ENCODE measurements around the gene PARN. TPM values are rescaled to one million over a fixed set of nuclear protein-coding genes. Genes with fewer than 3 reads are reported as not detected.

The PARN gene
- total RNA-seq, 1 experiment from 2014 or later = 30.7 TPM

- no peaks in the 10 kb centered on the region for H3K36me3 ChIP-seq (ENCODE audit: control insufficient read depth, insufficient read depth, low read length)
- no peak overlapping the region for H3K4me3 Mint-ChIP-seq (ENCODE audit: unreplicated experiment)
- H3K4me3 ChIP-seq (ENCODE audit: low read depth, low read length) = no peak overlapping the region
- H3K27me3 ChIP-seq (replicated peaks; ENCODE audit: control insufficient read depth, insufficient read depth, low read length) = no peaks in the 10 kb centered on the region
- H3K36me3 Mint-ChIP-seq (ENCODE audit: insufficient read depth, unreplicated experiment) = peaks cover 44% of the 10 kb centered on the region
- no peaks in the 10 kb centered on the region for H3K4me1 ChIP-seq
- intact Hi-C loops (cut with micrococcal nuclease; ENCODE audit: unreplicated experiment) = no loop called here
- H3K4me1 Mint-ChIP-seq (ENCODE audit: low read depth, unreplicated experiment) = no peaks in the 10 kb centered on the region
- ChIA-PET POLR2A (no interaction called here), CTCF (no interaction called here)
- no peaks in the 10 kb centered on the region for H3K9me3 ChIP-seq
- no TSS peak for BruUV-seq (replicated peaks)
- no peak for DNase-seq
- TF ChIP-seq CTCF (IDR thresholded peaks at IDR 0.05; ENCODE audit: insufficient read depth in 1 of 2, low read depth in 1 of 2, low read length in 1 of 2, severe bottlenecking in 1 of 2, unreplicated experiment in 1 of 2) = no peak
- H3K9me3 Mint-ChIP-seq (ENCODE audit: unreplicated experiment) = no peaks in the 10 kb centered on the region
- H3K27me3 Mint-ChIP-seq (ENCODE audit: insufficient read depth, unreplicated experiment) = no peaks in the 10 kb centered on the region
- no peak overlapping the region for H3K27ac Mint-ChIP-seq (ENCODE audit: unreplicated experiment)
Measured at GRCh38 chr16:14618566-14618965, 11.5 kb downstream of the PARN start.

- Mint-ChIP-seq H3K36me3 (ENCODE audit: insufficient read depth, unreplicated experiment) (peaks cover 38% of the 10 kb centered on the region), H3K4me1 (ENCODE audit: low read depth, unreplicated experiment) (no peaks in the 10 kb centered on the region), H3K9me3 (ENCODE audit: unreplicated experiment) (no peaks in the 10 kb centered on the region), H3K27me3 (ENCODE audit: insufficient read depth, unreplicated experiment) (no peaks in the 10 kb centered on the region), H3K27ac (ENCODE audit: unreplicated experiment) (no peak overlapping the region), H3K4me3 (ENCODE audit: unreplicated experiment) (no peak overlapping the region)
- Histone ChIP-seq H3K36me3 (ENCODE audit: control insufficient read depth, insufficient read depth, low read length) (no peaks in the 10 kb centered on the region), H3K27me3 (replicated peaks; ENCODE audit: control insufficient read depth, insufficient read depth, low read length) (no peaks in the 10 kb centered on the region), H3K4me1 (no peaks in the 10 kb centered on the region), H3K9me3 (no peaks in the 10 kb centered on the region), H3K4me3 (ENCODE audit: low read depth, low read length) (no peak overlapping the region)
- intact Hi-C loops (cut with micrococcal nuclease; ENCODE audit: unreplicated experiment) = no loop called here
- no TSS peak for BruUV-seq (replicated peaks)
- ChIA-PET CTCF (no interaction called here), POLR2A (no interaction called here)
- DNase-seq = no peak
- no peak for TF ChIP-seq CTCF (IDR thresholded peaks at IDR 0.05; ENCODE audit: insufficient read depth in 1 of 2, low read depth in 1 of 2, low read length in 1 of 2, severe bottlenecking in 1 of 2, unreplicated experiment in 1 of 2)
Measured at GRCh38 chr16:14616280-14616679, 13.8 kb downstream of the PARN start.

- Mint-ChIP-seq H3K36me3 (ENCODE audit: insufficient read depth, unreplicated experiment) (peaks cover 43% of the 10 kb centered on the region), H3K4me1 (ENCODE audit: low read depth, unreplicated experiment) (no peaks in the 10 kb centered on the region), H3K27me3 (ENCODE audit: insufficient read depth, unreplicated experiment) (no peaks in the 10 kb centered on the region), H3K4me3 (ENCODE audit: unreplicated experiment) (no peak overlapping the region), H3K27ac (ENCODE audit: unreplicated experiment) (no peak overlapping the region), H3K9me3 (ENCODE audit: unreplicated experiment) (no peaks in the 10 kb centered on the region)
- Histone ChIP-seq H3K27me3 (replicated peaks; ENCODE audit: control insufficient read depth, insufficient read depth, low read length) (no peaks in the 10 kb centered on the region), H3K4me1 (no peaks in the 10 kb centered on the region), H3K36me3 (ENCODE audit: control insufficient read depth, insufficient read depth, low read length) (no peaks in the 10 kb centered on the region), H3K9me3 (no peaks in the 10 kb centered on the region), H3K4me3 (ENCODE audit: low read depth, low read length) (no peak overlapping the region)
- ChIA-PET POLR2A (no interaction called here), CTCF (no interaction called here)
- intact Hi-C loops (cut with micrococcal nuclease; ENCODE audit: unreplicated experiment) = no loop called here
- BruUV-seq (replicated peaks) = no TSS peak
- no peak for TF ChIP-seq CTCF (IDR thresholded peaks at IDR 0.05; ENCODE audit: insufficient read depth in 1 of 2, low read depth in 1 of 2, low read length in 1 of 2, severe bottlenecking in 1 of 2, unreplicated experiment in 1 of 2)
- DNase-seq = no peak
Measured at GRCh38 chr16:14613991-14614390, 16.1 kb downstream of the PARN start.

All from Caco-2 (cell line).